HEK293 (cell line): Measurements from ENCODE around the gene MSI2.

Experiments used
- CTCF ChIA-PET: fragments of 350-600 bp; formaldehyde crosslinking; extraction: SDS; loops from one replicate; lab custom pipeline; 2021; ENCODE audit warnings: antibody characterized with exemption; lab: Yijun Ruan, JAX
- POLR2A ChIA-PET: fragments of 300-600 bp; formaldehyde crosslinking; extraction: SDS; loops from one replicate; lab custom pipeline; 2020; ENCODE audit warnings: antibody characterized with exemption, inconsistent platforms; lab: Yijun Ruan, JAX
- H3K27ac ChIP-seq: fragments of 200-500 bp; sonication (Bioruptor generic); 2 replicates; pipeline ENCODE4 v1.5.1; 2014; ENCODE audit warnings: low read depth, low read length, control low read depth, inconsistent platforms; ENCODE audit errors: extremely low read depth
- H3K36me3 ChIP-seq, 2 experiments: fragments of 200-500 bp in 1 of 2; sonication (Bioruptor generic) in 1 of 2; 1 replicate in 1 of 2; 2 replicates in 1 of 2; pipeline ENCODE4 v1.5.1; 2014 to 2017; ENCODE audit warnings: inconsistent platforms in 2 of 2, low read length in 2 of 2; ENCODE audit not compliant: control insufficient read depth in 2 of 2, insufficient read depth in 1 of 2
- H3K4me1 ChIP-seq: fragments of 200-500 bp; sonication (Bioruptor generic); 2 replicates; pipeline ENCODE4 v1.5.1; 2014; ENCODE audit warnings: mild to moderate bottlenecking, low read length, inconsistent platforms; ENCODE audit not compliant: control insufficient read depth, insufficient read depth
- H3K4me3 ChIP-seq: 2 replicates; pipeline ENCODE4 v1.5.1; 2011; ENCODE audit warnings: low read depth, mild to moderate bottlenecking, control low read depth, low read length, moderate library complexity
- H3K9me3 ChIP-seq: fragments of 200-500 bp; sonication (Bioruptor generic); 2 replicates; pipeline ENCODE4 v1.5.1; 2014; ENCODE audit warnings: low read depth, low read length, inconsistent platforms; ENCODE audit not compliant: control insufficient read depth, insufficient read depth
- SP3 ChIP-seq: fragments of 450-650 bp; formaldehyde crosslinking; IDR thresholded peaks from 2 replicates; pipeline ENCODE4 v1.5.1; 2016; ENCODE audit warnings: missing biosample characterization, missing genetic modification characterization
- SP7 ChIP-seq: fragments of 450-650 bp; formaldehyde crosslinking; IDR thresholded peaks from 2 replicates; pipeline ENCODE4 v1.5.1; 2016; ENCODE audit warnings: missing biosample characterization, missing genetic modification characterization
- TRIM28 ChIP-seq: IDR thresholded peaks from 2 replicates; pipeline ENCODE4 v1.6.1; 2011; ENCODE audit warnings: low read length, control low read depth, borderline replicate concordance
- YY1 ChIP-seq: fragments of 450-650 bp; formaldehyde crosslinking; IDR thresholded peaks from 2 replicates; pipeline ENCODE4 v1.5.1; 2018; ENCODE audit warnings: missing biosample characterization, missing genetic modification characterization
- ZNF138 ChIP-seq: fragments of 450-650 bp; formaldehyde crosslinking; IDR thresholded peaks from 2 replicates; pipeline ENCODE4 v1.5.1; 2016; ENCODE audit warnings: missing biosample characterization, missing genetic modification characterization, borderline replicate concordance
- ZNF157 ChIP-seq: fragments of 450-650 bp; formaldehyde crosslinking; IDR thresholded peaks from 2 replicates; pipeline ENCODE4 v1.5.1; 2016; ENCODE audit warnings: missing biosample characterization, missing genetic modification characterization
- ZNF2 ChIP-seq: fragments of 450-650 bp; formaldehyde crosslinking; IDR thresholded peaks from 2 replicates; pipeline ENCODE4 v1.5.1; 2016; ENCODE audit warnings: missing biosample characterization, missing genetic modification characterization
- ZNF335 ChIP-seq: fragments of 450-650 bp; formaldehyde crosslinking; conservative IDR thresholded peaks from 2 replicates; pipeline ENCODE4 v1.5.1; 2016; ENCODE audit warnings: missing biosample characterization, missing genetic modification characterization
- ZNF514 ChIP-seq: fragments of 450-650 bp; formaldehyde crosslinking; IDR thresholded peaks from 2 replicates; pipeline ENCODE4 v1.5.1; 2016; ENCODE audit warnings: missing biosample characterization, missing genetic modification characterization
- ZNF561 ChIP-seq: fragments of 450-650 bp; IDR thresholded peaks from 2 replicates; pipeline ENCODE4 v1.5.1; 2018; ENCODE audit warnings: missing biosample characterization, missing genetic modification characterization, borderline replicate concordance
- TF ChIP-seq, protein P1 (sequence below): fragments of 450-650 bp; formaldehyde crosslinking; IDR thresholded peaks from 2 replicates; pipeline ENCODE4 v1.5.1; 2017; ENCODE audit warnings: missing biosample characterization, missing genetic modification characterization
- TF ChIP-seq, protein P2 (sequence below): fragments of 450-650 bp; formaldehyde crosslinking; IDR thresholded peaks from 2 replicates; pipeline ENCODE4 v1.5.1; 2016; ENCODE audit warnings: missing biosample characterization, missing genetic modification characterization
- TF ChIP-seq, protein P3 (sequence below): fragments of 450-650 bp; formaldehyde crosslinking; IDR thresholded peaks from 2 replicates; pipeline ENCODE4 v1.5.1; 2016; ENCODE audit warnings: missing biosample characterization, missing genetic modification characterization
- TF ChIP-seq, protein P4 (sequence below): fragments of 450-650 bp; formaldehyde crosslinking; conservative IDR thresholded peaks from 2 replicates; pipeline ENCODE4 v1.5.1; 2016; ENCODE audit warnings: low read depth, missing biosample characterization, missing genetic modification characterization
- TF ChIP-seq, protein P5 (sequence below): fragments of 450-650 bp; formaldehyde crosslinking; IDR thresholded peaks from 2 replicates; pipeline ENCODE4 v1.5.1; 2016; ENCODE audit warnings: missing biosample characterization, missing genetic modification characterization
- TF ChIP-seq, protein P6 (sequence below): fragments of 450-650 bp; formaldehyde crosslinking; IDR thresholded peaks from 2 replicates; pipeline ENCODE4 v1.5.1; 2016; ENCODE audit warnings: missing biosample characterization, missing genetic modification characterization
- TF ChIP-seq, protein P7 (sequence below): fragments of 450-650 bp; formaldehyde crosslinking; IDR thresholded peaks from 2 replicates; pipeline ENCODE4 v1.5.1; 2016; ENCODE audit warnings: missing biosample characterization, missing genetic modification characterization, borderline replicate concordance

The MSI2 gene

DNA sequence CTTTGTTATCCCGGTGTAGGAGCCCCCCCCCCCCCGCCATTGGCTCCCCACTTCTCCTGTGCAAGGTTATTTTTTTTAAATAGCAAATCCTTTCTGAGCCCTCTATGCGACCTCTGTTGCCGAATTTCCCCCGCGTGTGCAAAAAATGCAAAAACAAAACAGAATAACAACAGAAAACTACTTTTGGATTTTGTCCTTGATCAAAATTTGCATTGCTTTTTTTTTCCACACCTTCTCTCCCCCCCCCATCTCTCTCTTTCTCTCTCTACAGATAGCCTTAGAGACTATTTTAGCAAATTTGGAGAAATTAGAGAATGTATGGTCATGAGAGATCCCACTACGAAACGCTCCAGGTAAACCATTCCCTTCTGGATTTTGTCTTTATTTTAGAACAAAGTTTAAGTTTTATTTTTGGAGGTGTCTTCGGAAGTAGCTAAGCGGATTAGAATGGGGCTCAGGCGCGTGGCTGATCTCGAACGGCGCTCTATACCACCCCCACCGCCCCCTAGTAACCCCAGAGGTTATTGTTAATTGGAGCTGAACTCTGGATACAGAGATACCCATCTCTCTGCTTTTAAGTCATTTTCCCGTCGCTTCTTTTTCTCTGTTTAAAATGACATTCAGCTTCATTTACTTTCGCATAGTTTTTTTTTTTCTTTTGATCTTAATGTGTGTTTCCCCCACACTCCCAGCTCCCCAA is 1.0 kb downstream of the MSI2 start:
- Histone ChIP-seq H3K9me3 (no peaks in the 10 kb centered on the region), H3K4me3 (peak overlapping the region; percentile 71), H3K27ac (peak overlapping the region; percentile 61; the same call in 1 of the 2 replicates), H3K36me3 (peaks cover 14 to 27% of the 10 kb centered on the region in 2 experiments; a peak in 2 of 3 replicates), H3K4me1 (peaks cover 11% of the 10 kb centered on the region; the same call in 1 of the 2 replicates)
- ChIA-PET POLR2A (interaction anchor here (0.6 to 1.8 kb wide), 7 partner anchors 12 to 826 kb away, joined by 3 to 5 read pairs (median 4); partner anchors contain the start of gene DYNLL2), CTCF (interaction anchor here (0.6 to 1.9 kb wide), 5 partner anchors 14 to 683 kb away, joined by 3 to 19 read pairs (median 3); no protein-coding TSS in a partner anchor)
- TF ChIP-seq ZNF335 (tag by site-specific recombination) (peak; percentile 18), ZNF514 (tag by site-specific recombination) (no peak), YY1 (tag by site-specific recombination) (no peak), ZNF157 (no peak), ZNF2 (tag by site-specific recombination) (no peak), ZNF561 (tag by site-specific recombination) (no peak), TRIM28 (no peak), SP3 (tag by site-specific recombination) (0 out of 2 replicates have a peak, but pooled peaks have one; percentile 12), ZNF138 (no peak), SP7 (tag by site-specific recombination) (no peak)
- TF ChIP-seq, protein P1, sequence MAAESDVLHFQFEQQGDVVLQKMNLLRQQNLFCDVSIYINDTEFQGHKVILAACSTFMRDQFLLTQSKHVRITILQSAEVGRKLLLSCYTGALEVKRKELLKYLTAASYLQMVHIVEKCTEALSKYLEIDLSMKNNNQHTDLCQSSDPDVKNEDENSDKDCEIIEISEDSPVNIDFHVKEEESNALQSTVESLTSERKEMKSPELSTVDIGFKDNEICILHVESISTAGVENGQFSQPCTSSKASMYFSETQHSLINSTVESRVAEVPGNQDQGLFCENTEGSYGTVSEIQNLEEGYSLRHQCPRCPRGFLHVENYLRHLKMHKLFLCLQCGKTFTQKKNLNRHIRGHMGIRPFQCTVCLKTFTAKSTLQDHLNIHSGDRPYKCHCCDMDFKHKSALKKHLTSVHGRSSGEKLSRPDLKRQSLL, result no peak
- TF ChIP-seq, protein P2, sequence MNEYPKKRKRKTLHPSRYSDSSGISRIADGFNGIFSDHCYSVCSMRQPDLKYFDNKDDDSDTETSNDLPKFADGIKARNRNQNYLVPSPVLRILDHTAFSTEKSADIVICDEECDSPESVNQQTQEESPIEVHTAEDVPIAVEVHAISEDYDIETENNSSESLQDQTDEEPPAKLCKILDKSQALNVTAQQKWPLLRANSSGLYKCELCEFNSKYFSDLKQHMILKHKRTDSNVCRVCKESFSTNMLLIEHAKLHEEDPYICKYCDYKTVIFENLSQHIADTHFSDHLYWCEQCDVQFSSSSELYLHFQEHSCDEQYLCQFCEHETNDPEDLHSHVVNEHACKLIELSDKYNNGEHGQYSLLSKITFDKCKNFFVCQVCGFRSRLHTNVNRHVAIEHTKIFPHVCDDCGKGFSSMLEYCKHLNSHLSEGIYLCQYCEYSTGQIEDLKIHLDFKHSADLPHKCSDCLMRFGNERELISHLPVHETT, result no peak
- TF ChIP-seq, protein P3, sequence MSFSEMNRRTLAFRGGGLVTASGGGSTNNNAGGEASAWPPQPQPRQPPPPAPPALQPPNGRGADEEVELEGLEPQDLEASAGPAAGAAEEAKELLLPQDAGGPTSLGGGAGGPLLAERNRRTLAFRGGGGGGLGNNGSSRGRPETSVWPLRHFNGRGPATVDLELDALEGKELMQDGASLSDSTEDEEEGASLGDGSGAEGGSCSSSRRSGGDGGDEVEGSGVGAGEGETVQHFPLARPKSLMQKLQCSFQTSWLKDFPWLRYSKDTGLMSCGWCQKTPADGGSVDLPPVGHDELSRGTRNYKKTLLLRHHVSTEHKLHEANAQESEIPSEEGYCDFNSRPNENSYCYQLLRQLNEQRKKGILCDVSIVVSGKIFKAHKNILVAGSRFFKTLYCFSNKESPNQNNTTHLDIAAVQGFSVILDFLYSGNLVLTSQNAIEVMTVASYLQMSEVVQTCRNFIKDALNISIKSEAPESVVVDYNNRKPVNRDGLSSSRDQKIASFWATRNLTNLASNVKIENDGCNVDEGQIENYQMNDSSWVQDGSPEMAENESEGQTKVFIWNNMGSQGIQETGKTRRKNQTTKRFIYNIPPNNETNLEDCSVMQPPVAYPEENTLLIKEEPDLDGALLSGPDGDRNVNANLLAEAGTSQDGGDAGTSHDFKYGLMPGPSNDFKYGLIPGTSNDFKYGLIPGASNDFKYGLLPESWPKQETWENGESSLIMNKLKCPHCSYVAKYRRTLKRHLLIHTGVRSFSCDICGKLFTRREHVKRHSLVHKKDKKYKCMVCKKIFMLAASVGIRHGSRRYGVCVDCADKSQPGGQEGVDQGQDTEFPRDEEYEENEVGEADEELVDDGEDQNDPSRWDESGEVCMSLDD (tag by site-specific recombination), result no peak
- TF ChIP-seq, protein P4, sequence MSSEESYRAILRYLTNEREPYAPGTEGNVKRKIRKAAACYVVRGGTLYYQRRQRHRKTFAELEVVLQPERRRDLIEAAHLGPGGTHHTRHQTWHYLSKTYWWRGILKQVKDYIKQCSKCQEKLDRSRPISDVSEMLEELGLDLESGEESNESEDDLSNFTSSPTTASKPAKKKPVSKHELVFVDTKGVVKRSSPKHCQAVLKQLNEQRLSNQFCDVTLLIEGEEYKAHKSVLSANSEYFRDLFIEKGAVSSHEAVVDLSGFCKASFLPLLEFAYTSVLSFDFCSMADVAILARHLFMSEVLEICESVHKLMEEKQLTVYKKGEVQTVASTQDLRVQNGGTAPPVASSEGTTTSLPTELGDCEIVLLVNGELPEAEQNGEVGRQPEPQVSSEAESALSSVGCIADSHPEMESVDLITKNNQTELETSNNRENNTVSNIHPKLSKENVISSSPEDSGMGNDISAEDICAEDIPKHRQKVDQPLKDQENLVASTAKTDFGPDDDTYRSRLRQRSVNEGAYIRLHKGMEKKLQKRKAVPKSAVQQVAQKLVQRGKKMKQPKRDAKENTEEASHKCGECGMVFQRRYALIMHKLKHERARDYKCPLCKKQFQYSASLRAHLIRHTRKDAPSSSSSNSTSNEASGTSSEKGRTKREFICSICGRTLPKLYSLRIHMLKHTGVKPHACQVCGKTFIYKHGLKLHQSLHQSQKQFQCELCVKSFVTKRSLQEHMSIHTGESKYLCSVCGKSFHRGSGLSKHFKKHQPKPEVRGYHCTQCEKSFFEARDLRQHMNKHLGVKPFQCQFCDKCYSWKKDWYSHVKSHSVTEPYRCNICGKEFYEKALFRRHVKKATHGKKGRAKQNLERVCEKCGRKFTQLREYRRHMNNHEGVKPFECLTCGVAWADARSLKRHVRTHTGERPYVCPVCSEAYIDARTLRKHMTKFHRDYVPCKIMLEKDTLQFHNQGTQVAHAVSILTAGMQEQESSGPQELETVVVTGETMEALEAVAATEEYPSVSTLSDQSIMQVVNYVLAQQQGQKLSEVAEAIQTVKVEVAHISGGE, result no peak
- TF ChIP-seq, protein P5, sequence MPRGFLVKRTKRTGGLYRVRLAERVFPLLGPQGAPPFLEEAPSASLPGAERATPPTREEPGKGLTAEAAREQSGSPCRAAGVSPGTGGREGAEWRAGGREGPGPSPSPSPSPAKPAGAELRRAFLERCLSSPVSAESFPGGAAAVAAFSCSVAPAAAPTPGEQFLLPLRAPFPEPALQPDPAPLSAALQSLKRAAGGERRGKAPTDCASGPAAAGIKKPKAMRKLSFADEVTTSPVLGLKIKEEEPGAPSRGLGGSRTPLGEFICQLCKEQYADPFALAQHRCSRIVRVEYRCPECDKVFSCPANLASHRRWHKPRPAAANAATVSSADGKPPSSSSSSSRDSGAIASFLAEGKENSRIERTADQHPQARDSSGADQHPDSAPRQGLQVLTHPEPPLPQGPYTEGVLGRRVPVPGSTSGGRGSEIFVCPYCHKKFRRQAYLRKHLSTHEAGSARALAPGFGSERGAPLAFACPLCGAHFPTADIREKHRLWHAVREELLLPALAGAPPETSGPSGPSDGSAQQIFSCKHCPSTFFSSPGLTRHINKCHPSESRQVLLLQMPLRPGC, result no peak
- TF ChIP-seq, protein P6, sequence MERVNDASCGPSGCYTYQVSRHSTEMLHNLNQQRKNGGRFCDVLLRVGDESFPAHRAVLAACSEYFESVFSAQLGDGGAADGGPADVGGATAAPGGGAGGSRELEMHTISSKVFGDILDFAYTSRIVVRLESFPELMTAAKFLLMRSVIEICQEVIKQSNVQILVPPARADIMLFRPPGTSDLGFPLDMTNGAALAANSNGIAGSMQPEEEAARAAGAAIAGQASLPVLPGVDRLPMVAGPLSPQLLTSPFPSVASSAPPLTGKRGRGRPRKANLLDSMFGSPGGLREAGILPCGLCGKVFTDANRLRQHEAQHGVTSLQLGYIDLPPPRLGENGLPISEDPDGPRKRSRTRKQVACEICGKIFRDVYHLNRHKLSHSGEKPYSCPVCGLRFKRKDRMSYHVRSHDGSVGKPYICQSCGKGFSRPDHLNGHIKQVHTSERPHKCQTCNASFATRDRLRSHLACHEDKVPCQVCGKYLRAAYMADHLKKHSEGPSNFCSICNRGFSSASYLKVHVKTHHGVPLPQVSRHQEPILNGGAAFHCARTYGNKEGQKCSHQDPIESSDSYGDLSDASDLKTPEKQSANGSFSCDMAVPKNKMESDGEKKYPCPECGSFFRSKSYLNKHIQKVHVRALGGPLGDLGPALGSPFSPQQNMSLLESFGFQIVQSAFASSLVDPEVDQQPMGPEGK (tag by site-specific recombination), result peak; percentile 32; the same call in 1 of the 2 replicates
- TF ChIP-seq, protein P7, sequence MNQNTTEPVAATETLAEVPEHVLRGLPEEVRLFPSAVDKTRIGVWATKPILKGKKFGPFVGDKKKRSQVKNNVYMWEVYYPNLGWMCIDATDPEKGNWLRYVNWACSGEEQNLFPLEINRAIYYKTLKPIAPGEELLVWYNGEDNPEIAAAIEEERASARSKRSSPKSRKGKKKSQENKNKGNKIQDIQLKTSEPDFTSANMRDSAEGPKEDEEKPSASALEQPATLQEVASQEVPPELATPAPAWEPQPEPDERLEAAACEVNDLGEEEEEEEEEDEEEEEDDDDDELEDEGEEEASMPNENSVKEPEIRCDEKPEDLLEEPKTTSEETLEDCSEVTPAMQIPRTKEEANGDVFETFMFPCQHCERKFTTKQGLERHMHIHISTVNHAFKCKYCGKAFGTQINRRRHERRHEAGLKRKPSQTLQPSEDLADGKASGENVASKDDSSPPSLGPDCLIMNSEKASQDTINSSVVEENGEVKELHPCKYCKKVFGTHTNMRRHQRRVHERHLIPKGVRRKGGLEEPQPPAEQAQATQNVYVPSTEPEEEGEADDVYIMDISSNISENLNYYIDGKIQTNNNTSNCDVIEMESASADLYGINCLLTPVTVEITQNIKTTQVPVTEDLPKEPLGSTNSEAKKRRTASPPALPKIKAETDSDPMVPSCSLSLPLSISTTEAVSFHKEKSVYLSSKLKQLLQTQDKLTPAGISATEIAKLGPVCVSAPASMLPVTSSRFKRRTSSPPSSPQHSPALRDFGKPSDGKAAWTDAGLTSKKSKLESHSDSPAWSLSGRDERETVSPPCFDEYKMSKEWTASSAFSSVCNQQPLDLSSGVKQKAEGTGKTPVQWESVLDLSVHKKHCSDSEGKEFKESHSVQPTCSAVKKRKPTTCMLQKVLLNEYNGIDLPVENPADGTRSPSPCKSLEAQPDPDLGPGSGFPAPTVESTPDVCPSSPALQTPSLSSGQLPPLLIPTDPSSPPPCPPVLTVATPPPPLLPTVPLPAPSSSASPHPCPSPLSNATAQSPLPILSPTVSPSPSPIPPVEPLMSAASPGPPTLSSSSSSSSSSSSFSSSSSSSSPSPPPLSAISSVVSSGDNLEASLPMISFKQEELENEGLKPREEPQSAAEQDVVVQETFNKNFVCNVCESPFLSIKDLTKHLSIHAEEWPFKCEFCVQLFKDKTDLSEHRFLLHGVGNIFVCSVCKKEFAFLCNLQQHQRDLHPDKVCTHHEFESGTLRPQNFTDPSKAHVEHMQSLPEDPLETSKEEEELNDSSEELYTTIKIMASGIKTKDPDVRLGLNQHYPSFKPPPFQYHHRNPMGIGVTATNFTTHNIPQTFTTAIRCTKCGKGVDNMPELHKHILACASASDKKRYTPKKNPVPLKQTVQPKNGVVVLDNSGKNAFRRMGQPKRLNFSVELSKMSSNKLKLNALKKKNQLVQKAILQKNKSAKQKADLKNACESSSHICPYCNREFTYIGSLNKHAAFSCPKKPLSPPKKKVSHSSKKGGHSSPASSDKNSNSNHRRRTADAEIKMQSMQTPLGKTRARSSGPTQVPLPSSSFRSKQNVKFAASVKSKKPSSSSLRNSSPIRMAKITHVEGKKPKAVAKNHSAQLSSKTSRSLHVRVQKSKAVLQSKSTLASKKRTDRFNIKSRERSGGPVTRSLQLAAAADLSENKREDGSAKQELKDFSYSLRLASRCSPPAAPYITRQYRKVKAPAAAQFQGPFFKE (tag by site-specific recombination), result no peak
